Testis (tissue), 3 donors: ENCODE data around the gene VPS37B. TPM values are rescaled to one million over a fixed set of nuclear protein-coding genes. Genes with fewer than 3 reads are reported as not detected.

Experiments used
- DNase-seq: peaks from one replicate; pipeline ENCODE4 v3.0.0-alpha.2; 2019
- H3K27ac ChIP-seq, 2 donors: fragments of 200-600 bp; sonication (generic); one replicate each; pipeline ENCODE4 v1.5.1; 2019
- H3K27me3 ChIP-seq: fragments of 200-600 bp; sonication (generic); one replicate; pipeline ENCODE4 v1.5.1; 2019
- H3K36me3 ChIP-seq: fragments of 200-600 bp; sonication (generic); one replicate; pipeline ENCODE4 v1.5.1; 2017; ENCODE audit warnings: low read depth; ENCODE audit errors: missing control alignments
- H3K4me1 ChIP-seq: fragments of 200-600 bp; sonication (generic); one replicate; pipeline ENCODE4 v1.5.1; 2019
- H3K4me3 ChIP-seq, 2 donors: fragments of 200-600 bp; sonication (generic); one replicate each; pipeline ENCODE4 v1.5.1; 2017 to 2019
- H3K9me3 ChIP-seq: fragments of 200-600 bp; sonication (generic); one replicate; pipeline ENCODE4 v1.5.1; 2017
- POLR2A ChIP-seq: fragments of 450-650 bp; IDR thresholded peaks from one replicate; pipeline ENCODE4 v1.6.1; 2017; ENCODE audit warnings: antibody characterized with exemption, mild to moderate bottlenecking, moderate library complexity
- WGBS, 2 donors: methylation state at CpG; one replicate each; pipeline ENCODE4 v1.1.5; 2018; 5-methylcytosine and 5-hydroxymethylcytosine counted together
- intact Hi-C: fragments of 100-400 bp; cut with DNase I; formaldehyde crosslinking; loops from one replicate; pipeline ENCODE4 v1.15.1; 2023; ENCODE audit warnings: low total_unique reads
- polyA plus RNA-seq: library from polyadenylated mRNA; stranded (reverse); fragments of 350-450 nt; fragmentation: Illumina TruSeq; extraction: RNeasy Lipid Tissue Mini Kit (QIAGEN cat#74804); gene quantifications from one replicate; pipeline ENCODE4 v1.2.3, GENCODE V29; 2014; ENCODE audit warnings: low read depth, low replicate concordance; ENCODE audit not compliant: insufficient read depth
- total RNA-seq, 2 donors: library from RNA; depleted of rRNA; stranded (reverse); fragments of >200 nt; gene quantifications; one replicate each; pipeline ENCODE4 v1.2.3, GENCODE V29; 2016
- TF ChIP-seq, protein P1 (sequence below), 3 experiments: fragments of 450-650 bp in 2 of 3; fragments of 200-600 bp in 1 of 3; sonication (generic) in 1 of 3; IDR thresholded peaks; one replicate each; pipeline ENCODE4 v1.5.1; 2016 to 2019; ENCODE audit warnings: antibody characterized with exemption in 3 of 3, mild to moderate bottlenecking in 2 of 3, moderate library complexity in 1 of 3

VPS37B gene
- total and polyA plus RNA-seq, 3 donors from 2014 or later = 38.0 to 90.1 (median 75.8) TPM

DNA sequence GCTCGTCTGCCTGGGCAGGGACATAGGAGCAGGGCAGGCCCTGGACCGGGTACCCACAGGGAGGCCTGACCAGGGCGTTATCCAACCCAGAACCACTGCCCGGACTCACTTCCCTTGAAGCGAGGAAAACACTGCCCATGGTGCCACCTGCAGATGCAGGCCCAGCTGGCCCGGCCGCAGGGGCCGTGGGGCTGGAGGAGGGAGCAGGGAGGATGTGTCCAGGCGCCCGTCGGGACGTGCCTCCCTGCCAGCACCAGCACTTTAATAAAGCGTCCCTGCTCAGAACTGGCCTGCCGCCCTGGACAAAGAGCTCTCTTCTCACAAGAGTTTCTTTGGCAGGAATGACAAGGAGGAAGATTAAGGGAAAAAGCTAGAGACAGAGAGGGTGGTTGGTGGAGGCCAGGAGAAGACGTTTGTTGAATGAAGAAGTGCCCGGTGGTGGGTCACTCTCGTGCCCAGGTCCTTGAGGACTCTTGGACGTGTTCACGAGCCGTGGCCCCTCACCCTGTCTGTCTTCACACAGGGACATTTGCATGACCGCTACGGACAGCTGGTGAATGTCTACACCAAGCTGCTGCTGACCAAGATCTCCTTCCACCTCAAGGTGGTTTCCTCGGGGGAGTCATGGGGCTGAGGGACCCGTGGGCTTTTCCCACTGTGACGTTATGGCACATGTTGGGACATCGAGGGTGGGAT, 46.4 kb downstream of the VPS37B start:
- WGBS, 2 donors = 67 to 85% methylated on average over 14 to 26 of the region's 26 CpGs
- Histone ChIP-seq H3K27ac (no peak overlapping the region), H3K4me3 (no peak overlapping the region), H3K27me3 (no peaks in the 10 kb centered on the region), H3K36me3 (no peaks in the 10 kb centered on the region), H3K9me3 (no peaks in the 10 kb centered on the region), H3K4me1 (peaks cover 5% of the 10 kb centered on the region)
- intact Hi-C loops = no loop called here
- TF ChIP-seq, protein P1, sequence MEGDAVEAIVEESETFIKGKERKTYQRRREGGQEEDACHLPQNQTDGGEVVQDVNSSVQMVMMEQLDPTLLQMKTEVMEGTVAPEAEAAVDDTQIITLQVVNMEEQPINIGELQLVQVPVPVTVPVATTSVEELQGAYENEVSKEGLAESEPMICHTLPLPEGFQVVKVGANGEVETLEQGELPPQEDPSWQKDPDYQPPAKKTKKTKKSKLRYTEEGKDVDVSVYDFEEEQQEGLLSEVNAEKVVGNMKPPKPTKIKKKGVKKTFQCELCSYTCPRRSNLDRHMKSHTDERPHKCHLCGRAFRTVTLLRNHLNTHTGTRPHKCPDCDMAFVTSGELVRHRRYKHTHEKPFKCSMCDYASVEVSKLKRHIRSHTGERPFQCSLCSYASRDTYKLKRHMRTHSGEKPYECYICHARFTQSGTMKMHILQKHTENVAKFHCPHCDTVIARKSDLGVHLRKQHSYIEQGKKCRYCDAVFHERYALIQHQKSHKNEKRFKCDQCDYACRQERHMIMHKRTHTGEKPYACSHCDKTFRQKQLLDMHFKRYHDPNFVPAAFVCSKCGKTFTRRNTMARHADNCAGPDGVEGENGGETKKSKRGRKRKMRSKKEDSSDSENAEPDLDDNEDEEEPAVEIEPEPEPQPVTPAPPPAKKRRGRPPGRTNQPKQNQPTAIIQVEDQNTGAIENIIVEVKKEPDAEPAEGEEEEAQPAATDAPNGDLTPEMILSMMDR (IDR thresholded peaks at IDR 0.05) = no peak
- TF ChIP-seq POLR2A = no peak
- DNase-seq = peak; percentile 58

DNA sequence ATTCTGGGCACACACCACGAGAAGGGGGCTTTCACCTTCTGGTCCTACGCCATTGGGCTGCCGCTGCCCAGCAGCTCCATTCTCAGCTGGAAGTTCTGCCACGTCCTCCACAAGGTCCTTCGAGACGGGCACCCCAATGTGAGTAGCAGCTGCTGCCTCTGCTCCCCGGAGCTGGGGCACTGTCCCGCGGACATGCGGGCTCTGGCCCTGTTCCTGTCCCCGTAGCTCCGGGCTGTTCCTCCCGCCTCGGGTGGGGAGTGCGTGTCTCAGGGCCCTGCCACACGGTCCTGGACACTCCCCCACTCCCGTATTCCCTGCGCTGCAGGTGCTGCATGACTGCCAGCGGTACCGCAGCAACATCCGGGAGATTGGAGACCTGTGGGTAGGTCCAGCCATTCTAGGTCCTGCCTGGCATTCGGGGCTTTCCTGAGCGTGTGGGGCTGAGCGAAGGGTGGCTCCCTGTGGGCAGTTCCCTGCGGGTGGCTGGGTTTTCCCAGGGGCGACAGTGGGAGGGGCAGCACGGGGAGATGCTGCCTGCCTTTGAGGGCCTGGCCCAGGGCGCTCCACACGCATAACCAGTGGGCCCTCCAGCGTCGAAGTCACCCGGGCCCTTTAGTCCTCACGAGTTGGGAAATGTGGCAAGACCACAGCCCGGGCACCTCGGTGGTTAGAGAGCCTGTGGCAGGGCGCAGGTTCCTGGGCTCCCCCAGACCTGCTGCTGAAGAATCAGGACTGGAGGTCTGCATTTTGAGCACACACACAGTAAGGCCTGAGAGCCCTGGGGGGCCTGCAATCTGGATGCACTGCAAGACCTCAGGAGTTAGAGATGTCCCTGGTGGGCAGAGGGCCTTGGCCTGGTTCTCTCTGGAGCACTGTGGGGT, 47.2 kb downstream of the VPS37B start:
- Histone ChIP-seq H3K27me3 (no peaks in the 10 kb centered on the region), H3K4me1 (peaks cover 5% of the 10 kb centered on the region), H3K36me3 (no peaks in the 10 kb centered on the region), H3K27ac (no peak overlapping the region), H3K9me3 (no peaks in the 10 kb centered on the region), H3K4me3 (no peak overlapping the region)
- TF ChIP-seq, protein P1 (IDR thresholded peaks at IDR 0.05) = no peak
- TF ChIP-seq POLR2A = no peak
- no peak for DNase-seq
- intact Hi-C loops = no loop called here
- WGBS, 2 donors = 86 to 88% methylated on average over 13 to 36 of the region's 36 CpGs

DNA sequence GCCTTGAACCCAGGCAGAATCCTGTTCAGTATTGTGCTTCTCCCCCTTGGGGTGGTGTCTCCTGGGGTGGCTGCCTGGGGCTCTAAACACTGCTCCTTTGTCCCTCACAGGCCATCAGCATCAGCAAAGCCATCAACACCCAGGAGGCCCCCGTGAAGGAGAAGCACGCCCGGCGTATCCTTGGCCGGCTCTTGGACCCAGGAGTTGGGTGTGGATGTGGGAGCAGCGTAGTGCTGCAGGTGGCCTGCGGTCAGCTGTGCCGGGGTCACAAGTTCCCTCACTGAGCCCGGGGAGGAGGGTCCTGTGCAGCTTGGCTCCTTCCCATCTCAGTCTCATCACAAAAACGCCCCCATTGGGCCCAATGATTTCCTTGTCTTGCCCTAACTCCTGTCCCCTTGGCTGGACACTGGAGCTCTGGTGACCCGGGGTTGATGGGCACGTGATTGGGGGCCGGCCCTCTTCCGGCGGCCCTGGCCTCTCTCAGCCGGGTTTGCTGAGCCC, 48.0 kb downstream of the VPS37B start:
- WGBS, 2 donors = 69 to 84% methylated on average over 13 to 16 of the region's 16 CpGs
- Histone ChIP-seq H3K27ac (no peak overlapping the region), H3K9me3 (no peaks in the 10 kb centered on the region), H3K36me3 (no peaks in the 10 kb centered on the region), H3K4me3 (no peak overlapping the region), H3K27me3 (no peaks in the 10 kb centered on the region), H3K4me1 (peaks cover 5% of the 10 kb centered on the region)
- TF ChIP-seq, protein P1 (IDR thresholded peaks at IDR 0.05) = no peak
- no peak for TF ChIP-seq POLR2A
- intact Hi-C loops = no loop called here
- DNase-seq = no peak

DNA sequence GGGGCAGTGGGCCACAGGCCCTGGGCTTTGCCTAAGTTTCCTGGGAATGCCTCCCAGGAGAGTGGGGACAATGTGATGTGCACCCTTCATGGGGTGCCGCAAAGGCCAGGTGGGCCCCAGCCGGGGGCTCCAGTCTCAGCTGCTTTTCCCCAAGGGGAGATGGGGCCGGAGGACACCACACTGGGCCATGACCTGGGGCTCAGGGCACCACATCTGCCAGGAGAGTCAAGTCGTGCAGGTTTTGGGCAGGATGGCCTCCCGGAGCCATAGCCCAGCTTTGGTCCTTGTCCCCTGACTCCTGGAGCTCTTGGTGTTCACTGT, 48.4 kb downstream of the VPS37B start:
- H3K4me1 ChIP-seq = peaks cover 5% of the 10 kb centered on the region
- H3K36me3 ChIP-seq = no peaks in the 10 kb centered on the region
- H3K27me3 ChIP-seq = no peaks in the 10 kb centered on the region
- no peaks in the 10 kb centered on the region for H3K9me3 ChIP-seq
- DNase-seq = no peak
- H3K27ac ChIP-seq = no peak overlapping the region
- intact Hi-C loops = no loop called here
- TF ChIP-seq, protein P1 (IDR thresholded peaks at IDR 0.05) = no peak
- no peak for TF ChIP-seq POLR2A
- WGBS, 2 donors = 88 to 92% methylated on average over 3 to 5 of the region's 5 CpGs
- no peak overlapping the region for H3K4me3 ChIP-seq
